HFF-Myc (cell line): ENCODE data around the gene OR2J1.

Experiments used
- DNase-seq: peaks from one replicate; pipeline ENCODE4 v3.0.0-alpha.2; 2011; ENCODE audit warnings: low read depth; ENCODE audit errors: extremely low read depth
- H3K4me3 ChIP-seq: replicated peaks from 2 replicates; pipeline ENCODE4 v1.5.1; 2011; ENCODE audit warnings: low read depth, mild to moderate bottlenecking, control low read depth, low read length
- CTCF ChIP-seq: IDR thresholded peaks from 2 replicates; pipeline ENCODE4 v1.5.1; 2012; ENCODE audit warnings: mild to moderate bottlenecking, low read depth, low read length, control low read depth; ENCODE audit errors: missing control alignments

OR2J1 gene

DNA sequence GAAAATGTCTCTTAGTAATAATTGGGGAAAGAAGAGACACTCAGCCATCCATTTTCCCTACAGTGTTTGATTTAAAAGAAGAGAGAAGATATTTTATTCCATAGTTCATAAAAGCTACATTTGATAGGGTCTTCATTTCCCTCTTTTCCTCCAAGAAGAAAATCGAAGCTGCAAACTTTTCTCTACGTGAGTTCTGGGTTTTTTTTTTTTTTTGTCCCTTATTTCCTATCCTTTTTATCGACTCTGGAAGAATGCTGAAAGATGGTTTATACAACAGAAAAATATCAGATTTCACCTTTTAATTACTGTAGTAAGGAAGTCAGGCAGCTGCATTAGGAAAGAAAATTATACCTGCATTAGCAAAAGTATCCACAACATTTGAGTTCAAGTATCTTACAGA is at the start of gene OR2J1:
OR2J1 (plus strand) TSS at position 301 of the 400 bp plus-strand sequence. CDS start 1,453 bp downstream, outside the sequence.
- H3K4me3 ChIP-seq: no peak within 1 kb of the TSS
- no peak for DNase-seq
- TF ChIP-seq CTCF: no peak

- no peak for DNase-seq
These were observed 47.6 kb upstream of the OR2J1 start for GRCh38 chr6:29051680-29052079.

DNA sequence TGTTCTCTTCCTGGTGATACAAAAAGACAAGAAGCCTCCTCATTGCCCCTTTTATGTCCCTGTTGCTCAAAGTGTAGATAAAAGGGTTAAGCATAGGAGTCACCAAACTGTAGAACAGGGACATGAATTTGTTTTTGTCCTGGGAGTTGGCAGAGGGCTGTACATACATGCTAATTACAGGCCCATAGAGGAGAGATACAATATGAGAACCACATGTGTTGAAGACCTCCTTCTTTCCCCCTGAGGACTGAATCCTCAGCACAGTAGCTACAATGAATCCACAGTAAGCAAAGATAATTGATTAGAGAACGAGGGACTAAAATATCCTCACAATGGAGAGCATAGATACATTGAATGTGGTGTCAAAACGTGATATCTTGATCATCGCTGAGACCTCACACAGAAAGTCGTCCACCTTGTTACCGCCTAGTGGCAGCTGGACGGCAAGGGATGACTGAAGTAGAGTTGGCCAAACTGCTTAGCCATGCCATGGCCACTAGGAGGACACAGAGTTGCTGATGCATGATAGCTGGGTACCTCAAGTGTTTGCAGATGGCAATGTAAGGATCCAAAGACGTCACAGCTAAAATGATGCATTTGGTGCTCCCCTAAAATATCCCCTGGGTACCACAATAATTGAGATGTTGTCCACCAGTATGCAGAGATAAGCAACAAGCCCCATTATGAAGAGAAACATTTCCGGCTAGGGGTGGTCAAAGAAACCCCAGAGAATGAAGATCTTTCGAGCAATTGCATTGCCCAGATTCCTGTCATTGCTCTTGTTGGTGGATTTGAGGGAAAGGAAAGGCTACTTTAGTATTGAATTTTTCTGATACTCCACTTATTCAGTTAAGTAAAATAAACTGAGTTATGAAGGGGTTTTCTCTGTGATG is 27.2 kb upstream of the OR2J1 start:
- H3K4me3 ChIP-seq: no peak overlapping the region
- peak; percentile 71 for TF ChIP-seq CTCF
- peak; percentile 2 for DNase-seq

More at GRCh38 chr6:29051680-29052079, 47.6 kb upstream of the OR2J1 start:
- no peak for TF ChIP-seq CTCF
- no peak overlapping the region for H3K4me3 ChIP-seq

DNA sequence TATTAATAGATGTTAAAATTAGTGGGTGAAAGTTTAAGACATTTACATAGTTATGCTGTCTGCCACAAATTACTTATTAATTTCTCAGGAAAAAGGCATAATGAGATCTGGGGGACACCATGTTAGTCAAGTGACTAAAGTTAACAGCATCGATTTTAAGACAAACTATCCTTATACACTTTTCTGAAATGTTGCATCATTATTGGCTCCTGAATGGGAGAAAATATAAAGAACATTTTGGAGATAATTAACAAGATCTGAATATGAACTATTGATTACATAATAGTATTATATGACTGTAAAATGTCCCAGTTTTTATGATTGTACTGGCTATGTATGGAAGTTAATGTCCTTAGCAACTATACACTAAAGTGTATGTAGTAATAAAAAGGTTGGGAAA is 20.1 kb upstream of the OR2J1 start:
- no peak overlapping the region for H3K4me3 ChIP-seq
- no peak for TF ChIP-seq CTCF
- no peak for DNase-seq

- no peak for TF ChIP-seq CTCF
- no peak for DNase-seq
- no peak overlapping the region for H3K4me3 ChIP-seq
These were observed 18.0 kb upstream of the OR2J1 start for GRCh38 chr6:29081312-29081711.

DNA sequence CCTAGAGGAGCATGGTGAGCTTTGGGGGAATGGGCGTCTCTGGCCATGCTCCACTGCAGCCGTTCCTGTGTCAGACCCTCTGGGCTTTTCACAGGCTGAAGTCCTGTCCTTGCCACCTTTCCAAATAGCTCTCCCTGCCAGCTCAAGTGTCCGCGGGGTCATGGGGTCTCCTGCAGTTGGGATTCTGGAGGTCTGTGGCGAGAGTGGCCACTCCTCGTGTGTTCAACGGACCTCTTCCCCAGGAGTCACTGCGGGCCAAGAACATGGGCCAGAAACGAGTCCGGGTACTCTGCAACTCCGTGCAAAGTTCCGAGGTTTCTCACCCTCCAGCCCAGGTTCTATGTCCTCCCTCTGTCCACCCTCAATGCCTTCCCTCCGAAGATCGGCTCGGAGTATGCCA is 16.8 kb upstream of the OR2J1 start:
- no peak for TF ChIP-seq CTCF
- no peak for DNase-seq
- H3K4me3 ChIP-seq: no peak overlapping the region

DNA sequence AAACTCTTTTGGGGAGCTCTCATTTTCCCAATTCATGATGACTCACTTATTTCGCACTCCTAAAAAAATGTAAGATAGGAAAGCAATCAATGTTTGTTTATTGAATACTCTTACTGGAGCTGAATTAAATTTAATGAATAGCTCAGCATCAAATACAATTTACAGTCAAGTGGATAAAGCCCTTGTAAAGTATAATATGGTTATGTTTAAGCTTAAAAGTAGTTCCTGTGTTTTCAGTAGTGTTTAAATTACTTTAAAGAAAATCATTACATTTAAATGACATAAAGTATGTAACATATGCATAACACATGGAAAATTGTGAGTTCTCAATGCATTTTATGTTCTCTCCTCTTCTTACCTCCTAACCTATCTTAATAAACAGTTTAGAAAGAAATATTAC is 12.1 kb upstream of the OR2J1 start, which contains the start of gene OR2B3:
OR2B3 (minus strand) TSS at position 101 of the 400 bp plus-strand sequence; CDS start at position 36, 65 bp downstream.
- no peak for DNase-seq
- TF ChIP-seq CTCF: no peak
- no peak within 1 kb of the TSS for H3K4me3 ChIP-seq
